DOHH2 (cell line): ENCODE measurements around the gene IPO5.

Experiments used
- H3F3A ChIP-seq: fragments of 200-600 bp; sonication (generic), shearing (Covaris generic); 2 replicates; pipeline ENCODE4 v1.6.0; 2016; ENCODE audit warnings: antibody characterized with exemption, mild to moderate bottlenecking; ENCODE audit not compliant: control insufficient read depth, insufficient read depth
- H3K27ac ChIP-seq: fragments of 200-600 bp; sonication (generic); 2 replicates; pipeline ENCODE4 v1.5.1; 2014; ENCODE audit warnings: low read depth, mild to moderate bottlenecking, low read length, moderate library complexity
- H3K27me3 ChIP-seq: fragments of 200-600 bp; sonication (generic); 2 replicates; pipeline ENCODE4 v1.6.1; 2014; ENCODE audit warnings: mild to moderate bottlenecking, low read length, mixed read lengths; ENCODE audit not compliant: control insufficient read depth
- H3K36me3 ChIP-seq: fragments of 200-600 bp; sonication (generic); 2 replicates; pipeline ENCODE4 v1.6.1; 2014; ENCODE audit warnings: mild to moderate bottlenecking, low read length, moderate library complexity, mixed read lengths; ENCODE audit not compliant: control insufficient read depth
- H3K4me1 ChIP-seq: fragments of 200-600 bp; sonication (generic); 2 replicates; pipeline ENCODE4 v1.6.1; 2014; ENCODE audit warnings: mild to moderate bottlenecking, low read length, mixed read lengths; ENCODE audit not compliant: control insufficient read depth
- H3K4me2 ChIP-seq: fragments of 200-600 bp; sonication (generic); 2 replicates; pipeline ENCODE4 v1.6.0; 2014; ENCODE audit warnings: mild to moderate bottlenecking, low read length, moderate library complexity
- H3K4me3 ChIP-seq: fragments of 200-600 bp; sonication (generic); 2 replicates; pipeline ENCODE4 v1.5.1; 2014; ENCODE audit warnings: mild to moderate bottlenecking, low read length, mixed read lengths
- H3K79me2 ChIP-seq: fragments of 200-600 bp; sonication (generic); 2 replicates; pipeline ENCODE4 v1.6.1; 2014; ENCODE audit warnings: mild to moderate bottlenecking, low read length, mixed read lengths; ENCODE audit not compliant: control insufficient read depth
- H3K9me2 ChIP-seq: fragments of 200-600 bp; sonication (generic); replicated peaks from 2 replicates; pipeline ENCODE4 v1.6.1; 2014; ENCODE audit warnings: mild to moderate bottlenecking, low read length, mixed read lengths; ENCODE audit not compliant: control insufficient read depth
- H3K9me3 ChIP-seq: fragments of 200-600 bp; sonication (generic); 2 replicates; pipeline ENCODE4 v1.6.1; 2014; ENCODE audit warnings: antibody characterized with exemption, low read length, mixed read lengths; ENCODE audit not compliant: control insufficient read depth, insufficient read depth
- H4K20me1 ChIP-seq: fragments of 200-600 bp; sonication (generic); 2 replicates; pipeline ENCODE4 v1.6.0; 2014; ENCODE audit warnings: low read depth, mild to moderate bottlenecking, antibody characterized with exemption, low read length, moderate library complexity; ENCODE audit not compliant: control insufficient read depth, insufficient read depth
- EZH2phosphoT487 ChIP-seq: fragments of 200-600 bp; sonication (generic); IDR thresholded peaks from 2 replicates; pipeline ENCODE4 v1.6.1; 2017; ENCODE audit warnings: borderline replicate concordance, mild to moderate bottlenecking, antibody characterized with exemption, low read length, moderate library complexity, mixed read lengths
- TF ChIP-seq, protein P1 (sequence below): fragments of 200-600 bp; sonication (generic); IDR thresholded peaks from one replicate; pipeline ENCODE4 v1.5.1; 2014; ENCODE audit warnings: antibody characterized with exemption, mild to moderate bottlenecking, low read depth, low read length; ENCODE audit not compliant: poor library complexity, severe bottlenecking

Gene IPO5

DNA sequence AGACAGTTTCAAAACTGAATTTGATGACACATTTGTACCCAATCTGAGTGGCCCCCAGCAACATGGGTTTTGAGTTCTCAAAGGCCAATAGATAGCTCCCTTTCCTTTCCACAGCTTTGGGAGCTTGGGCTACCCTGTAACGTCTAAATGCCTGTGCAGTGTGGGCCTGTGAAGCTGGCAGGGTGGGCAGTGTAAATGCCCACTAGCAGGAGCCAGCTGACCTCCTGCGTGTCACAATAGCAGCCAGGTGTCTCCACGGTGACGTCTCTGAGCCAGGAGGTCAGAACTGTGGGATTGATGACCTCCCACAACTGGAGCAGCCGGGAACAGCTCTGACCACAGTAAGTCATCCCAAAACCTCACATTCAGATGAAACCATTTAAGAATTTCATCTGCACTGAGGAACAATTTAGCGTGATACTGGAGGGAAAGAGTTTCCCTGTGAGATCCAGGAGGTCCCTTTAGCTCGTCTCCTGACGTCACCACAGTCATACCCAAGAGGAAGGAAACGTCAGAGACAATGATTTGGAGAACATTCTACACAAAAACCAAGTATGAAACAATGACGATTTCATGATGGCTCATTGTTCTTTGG is at the start of gene IPO5:
Gene IPO5, plus strand, starts transcription at position 300 of the 595 bp plus-strand sequence. CDS start 23,022 bp downstream, outside the sequence.
- peaks cover 48% of the 10 kb centered on the region for H3K4me1 ChIP-seq
- H3K9me2 ChIP-seq: no peaks in the 10 kb centered on the region
- H3K4me2 ChIP-seq: peak within 1 kb of the TSS; percentile 56
- peak within 1 kb of the TSS; percentile 47; the same call in 1 of the 2 replicates for H3K27ac ChIP-seq
- TF ChIP-seq, protein P1, sequence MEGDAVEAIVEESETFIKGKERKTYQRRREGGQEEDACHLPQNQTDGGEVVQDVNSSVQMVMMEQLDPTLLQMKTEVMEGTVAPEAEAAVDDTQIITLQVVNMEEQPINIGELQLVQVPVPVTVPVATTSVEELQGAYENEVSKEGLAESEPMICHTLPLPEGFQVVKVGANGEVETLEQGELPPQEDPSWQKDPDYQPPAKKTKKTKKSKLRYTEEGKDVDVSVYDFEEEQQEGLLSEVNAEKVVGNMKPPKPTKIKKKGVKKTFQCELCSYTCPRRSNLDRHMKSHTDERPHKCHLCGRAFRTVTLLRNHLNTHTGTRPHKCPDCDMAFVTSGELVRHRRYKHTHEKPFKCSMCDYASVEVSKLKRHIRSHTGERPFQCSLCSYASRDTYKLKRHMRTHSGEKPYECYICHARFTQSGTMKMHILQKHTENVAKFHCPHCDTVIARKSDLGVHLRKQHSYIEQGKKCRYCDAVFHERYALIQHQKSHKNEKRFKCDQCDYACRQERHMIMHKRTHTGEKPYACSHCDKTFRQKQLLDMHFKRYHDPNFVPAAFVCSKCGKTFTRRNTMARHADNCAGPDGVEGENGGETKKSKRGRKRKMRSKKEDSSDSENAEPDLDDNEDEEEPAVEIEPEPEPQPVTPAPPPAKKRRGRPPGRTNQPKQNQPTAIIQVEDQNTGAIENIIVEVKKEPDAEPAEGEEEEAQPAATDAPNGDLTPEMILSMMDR: no peak
- H3F3A ChIP-seq: 0 out of 2 replicates have a peak, but pooled peaks cover 2% of the 10 kb centered on the region
- H3K79me2 ChIP-seq: no peaks in the 10 kb centered on the region
- H4K20me1 ChIP-seq: no peaks in the 10 kb centered on the region
- H3K4me3 ChIP-seq: peak within 1 kb of the TSS; percentile 49
- no peaks in the 10 kb centered on the region for H3K36me3 ChIP-seq
- no peaks in the 10 kb centered on the region; the same call in 1 of the 2 replicates for H3K9me3 ChIP-seq
- no peaks in the 10 kb centered on the region for H3K27me3 ChIP-seq

DNA sequence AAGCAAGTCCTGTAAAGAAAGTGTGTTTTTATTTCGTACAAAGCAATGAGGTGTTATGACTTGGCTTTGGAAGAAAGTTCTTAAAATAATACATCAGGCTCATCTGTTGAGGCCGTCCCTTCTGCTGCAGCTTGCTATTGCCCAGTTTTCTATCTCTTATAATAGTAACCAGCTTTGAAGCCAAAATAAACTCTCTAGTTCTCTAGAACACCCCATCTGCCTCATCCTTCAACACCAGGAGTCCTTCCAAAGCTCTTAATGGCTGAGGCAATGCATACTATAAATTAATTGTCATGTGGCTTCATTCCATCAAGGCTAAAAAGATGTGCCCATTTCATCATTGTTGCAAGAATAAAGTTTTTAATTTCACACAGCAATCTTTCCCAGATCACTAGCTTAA is 49.4 kb upstream of the IPO5 start:
- H3K4me2 ChIP-seq: no peak overlapping the region
- no peak overlapping the region for H3K27ac ChIP-seq
- H3K36me3 ChIP-seq: no peaks in the 10 kb centered on the region
- H3K9me3 ChIP-seq: no peaks in the 10 kb centered on the region
- no peak overlapping the region for H3K4me3 ChIP-seq
- no peaks in the 10 kb centered on the region for H3K4me1 ChIP-seq
- TF ChIP-seq, protein P1: no peak
- no peak for TF ChIP-seq EZH2phosphoT487
- H3K79me2 ChIP-seq: no peaks in the 10 kb centered on the region
- H3F3A ChIP-seq: no peaks in the 10 kb centered on the region
- peaks cover 17% of the 10 kb centered on the region for H3K27me3 ChIP-seq
- H3K9me2 ChIP-seq: no peaks in the 10 kb centered on the region
- H4K20me1 ChIP-seq: no peaks in the 10 kb centered on the region

DNA sequence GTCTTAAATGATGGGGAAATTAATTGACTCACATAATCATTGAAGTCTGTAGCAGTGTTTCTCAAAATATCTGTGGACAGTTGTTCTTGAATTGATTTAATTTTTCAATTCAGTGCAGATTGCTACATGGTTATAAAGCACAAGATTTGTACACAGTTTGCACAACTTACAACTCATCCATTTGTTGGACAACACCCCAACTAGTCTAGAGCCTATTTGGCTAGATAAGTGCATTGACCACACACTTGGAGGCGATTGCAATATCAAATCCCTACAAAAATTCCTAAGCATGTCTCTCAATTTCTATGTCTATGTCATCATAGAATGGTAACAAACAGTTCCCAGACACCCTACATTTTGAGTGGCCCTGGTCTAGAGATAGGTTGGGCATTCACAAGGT is 48.0 kb upstream of the IPO5 start:
- Histone ChIP-seq H3K4me2 (no peak overlapping the region), H3K9me2 (no peaks in the 10 kb centered on the region), H3K79me2 (no peaks in the 10 kb centered on the region), H3K4me3 (no peak overlapping the region), H4K20me1 (no peaks in the 10 kb centered on the region), H3F3A (no peaks in the 10 kb centered on the region), H3K4me1 (no peaks in the 10 kb centered on the region), H3K36me3 (no peaks in the 10 kb centered on the region), H3K9me3 (no peaks in the 10 kb centered on the region), H3K27ac (no peak overlapping the region), H3K27me3 (peaks cover 18% of the 10 kb centered on the region)
- TF ChIP-seq, protein P1: no peak
- no peak for TF ChIP-seq EZH2phosphoT487
